Breast epithelium (tissue), 4 donors: ENCODE results near the gene LMO3. TPM values are rescaled to one million over a fixed set of nuclear protein-coding genes. Genes with fewer than 3 reads are reported as not detected.

Experiments used
- DNase-seq, 2 donors: peaks; one replicate each; pipeline ENCODE4 v3.0.0-alpha.2; 2019; ENCODE audit warnings: low spot score in 2 of 2
- H3K27ac ChIP-seq, 2 donors: fragments of 200-600 bp; sonication (generic) in 1 of 2; one replicate each; pipeline ENCODE4 v1.5.1; 2016 to 2019; ENCODE audit warnings: mild to moderate bottlenecking in 1 of 2
- H3K27me3 ChIP-seq, 2 donors: fragments of 200-600 bp; sonication (generic) in 1 of 2; one replicate each; pipeline versions ENCODE4 v1.5.1 to v1.6.0; 2017 to 2019; ENCODE audit warnings: control low read depth in 1 of 2, mild to moderate bottlenecking in 1 of 2
- H3K36me3 ChIP-seq: fragments of 200-600 bp; one replicate; pipeline ENCODE4 v1.5.1; 2019
- H3K4me1 ChIP-seq, 2 donors: fragments of 200-600 bp; sonication (generic); one replicate each; pipeline ENCODE4 v1.5.1; 2016 to 2019; ENCODE audit warnings: control low read depth in 1 of 2
- H3K4me3 ChIP-seq, 3 donors: fragments of 200-600 bp; sonication (generic); 1 replicate in 2 of 3; 2 replicates in 1 of 3; pipeline ENCODE4 v1.5.1; 2016 to 2019; ENCODE audit warnings: mild to moderate bottlenecking in 3 of 3, moderate library complexity in 2 of 3
- H3K9me3 ChIP-seq, 2 donors: fragments of 200-600 bp; sonication (generic) in 1 of 2; one replicate each; pipeline ENCODE4 v1.5.1; 2016 to 2019; ENCODE audit warnings: control low read depth in 1 of 2
- POLR2A ChIP-seq: fragments of 450-650 bp; IDR thresholded peaks from one replicate; pipeline ENCODE4 v1.6.1; 2016; ENCODE audit warnings: antibody characterized with exemption, mild to moderate bottlenecking, moderate library complexity
- POLR2AphosphoS5 ChIP-seq, 3 donors: sonication (generic); formaldehyde crosslinking; IDR thresholded peaks; one replicate each; pipeline ENCODE4 v1.6.1; 2017; ENCODE audit warnings: antibody characterized with exemption in 3 of 3
- intact Hi-C: fragments of 100-400 bp; cut with DNase I; formaldehyde crosslinking; loops from one replicate; pipeline ENCODE4 v1.15.1; 2023; ENCODE audit warnings: low total_unique reads
- total RNA-seq, 3 donors: library from RNA; depleted of rRNA; stranded (reverse); fragments of >200 nt; gene quantifications; one replicate each; pipeline ENCODE4 v1.1.0, GENCODE V29; 2016
- TF ChIP-seq, protein P1 (sequence below), 3 donors: fragments of 450-650 bp; IDR thresholded peaks; one replicate each; pipeline ENCODE4 v1.5.1; 2016 to 2017; ENCODE audit warnings: antibody characterized with exemption in 3 of 3, mild to moderate bottlenecking in 3 of 3, moderate library complexity in 3 of 3

The LMO3 gene
- total RNA-seq, 3 donors from 2014 or later: 6.9 to 56.3 (median 16.5) TPM

GRCh38 chr12:16587514-16587913 is 18.4 kb downstream of the LMO3 start:
- Histone ChIP-seq H3K27ac (no peak overlapping the region), H3K9me3 (no peaks in the 10 kb centered on the region), H3K4me1 (no peaks in the 10 kb centered on the region), H3K36me3 (no peaks in the 10 kb centered on the region), H3K27me3 (no peaks in the 10 kb centered on the region), H3K4me3 (no peak overlapping the region)
- no peak for DNase-seq
- intact Hi-C loops: no loop called here
- TF ChIP-seq POLR2A (no peak), POLR2AphosphoS5 (IDR thresholded peaks at IDR 0.05) (no peak)
- TF ChIP-seq, protein P1, sequence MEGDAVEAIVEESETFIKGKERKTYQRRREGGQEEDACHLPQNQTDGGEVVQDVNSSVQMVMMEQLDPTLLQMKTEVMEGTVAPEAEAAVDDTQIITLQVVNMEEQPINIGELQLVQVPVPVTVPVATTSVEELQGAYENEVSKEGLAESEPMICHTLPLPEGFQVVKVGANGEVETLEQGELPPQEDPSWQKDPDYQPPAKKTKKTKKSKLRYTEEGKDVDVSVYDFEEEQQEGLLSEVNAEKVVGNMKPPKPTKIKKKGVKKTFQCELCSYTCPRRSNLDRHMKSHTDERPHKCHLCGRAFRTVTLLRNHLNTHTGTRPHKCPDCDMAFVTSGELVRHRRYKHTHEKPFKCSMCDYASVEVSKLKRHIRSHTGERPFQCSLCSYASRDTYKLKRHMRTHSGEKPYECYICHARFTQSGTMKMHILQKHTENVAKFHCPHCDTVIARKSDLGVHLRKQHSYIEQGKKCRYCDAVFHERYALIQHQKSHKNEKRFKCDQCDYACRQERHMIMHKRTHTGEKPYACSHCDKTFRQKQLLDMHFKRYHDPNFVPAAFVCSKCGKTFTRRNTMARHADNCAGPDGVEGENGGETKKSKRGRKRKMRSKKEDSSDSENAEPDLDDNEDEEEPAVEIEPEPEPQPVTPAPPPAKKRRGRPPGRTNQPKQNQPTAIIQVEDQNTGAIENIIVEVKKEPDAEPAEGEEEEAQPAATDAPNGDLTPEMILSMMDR (IDR thresholded peaks at IDR 0.05): no peak

DNA sequence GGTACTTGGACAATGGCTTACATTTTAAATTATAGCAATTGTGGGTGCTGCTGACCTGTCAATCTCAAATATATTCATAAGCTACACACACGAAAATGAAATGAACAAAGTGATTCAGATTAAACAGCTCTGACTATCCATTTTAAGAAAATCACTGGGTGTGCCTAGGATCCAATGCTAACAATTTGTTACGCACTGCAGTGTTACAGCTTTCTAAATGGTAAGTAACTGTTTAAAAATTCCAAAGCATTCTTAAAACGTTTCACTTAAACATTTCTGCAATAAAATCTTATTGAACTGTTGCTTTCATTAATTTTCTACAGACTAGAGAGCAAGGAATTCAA is 18.9 kb downstream of the LMO3 start:
- intact Hi-C loops: no loop called here
- H3K4me3 ChIP-seq: no peak overlapping the region
- H3K4me1 ChIP-seq: no peaks in the 10 kb centered on the region
- H3K27me3 ChIP-seq: no peaks in the 10 kb centered on the region
- no peaks in the 10 kb centered on the region for H3K9me3 ChIP-seq
- no peak overlapping the region for H3K27ac ChIP-seq
- no peaks in the 10 kb centered on the region for H3K36me3 ChIP-seq
- TF ChIP-seq POLR2AphosphoS5 (IDR thresholded peaks at IDR 0.05) (no peak), POLR2A (no peak)
- TF ChIP-seq, protein P1 (IDR thresholded peaks at IDR 0.05): no peak
- no peak for DNase-seq

DNA sequence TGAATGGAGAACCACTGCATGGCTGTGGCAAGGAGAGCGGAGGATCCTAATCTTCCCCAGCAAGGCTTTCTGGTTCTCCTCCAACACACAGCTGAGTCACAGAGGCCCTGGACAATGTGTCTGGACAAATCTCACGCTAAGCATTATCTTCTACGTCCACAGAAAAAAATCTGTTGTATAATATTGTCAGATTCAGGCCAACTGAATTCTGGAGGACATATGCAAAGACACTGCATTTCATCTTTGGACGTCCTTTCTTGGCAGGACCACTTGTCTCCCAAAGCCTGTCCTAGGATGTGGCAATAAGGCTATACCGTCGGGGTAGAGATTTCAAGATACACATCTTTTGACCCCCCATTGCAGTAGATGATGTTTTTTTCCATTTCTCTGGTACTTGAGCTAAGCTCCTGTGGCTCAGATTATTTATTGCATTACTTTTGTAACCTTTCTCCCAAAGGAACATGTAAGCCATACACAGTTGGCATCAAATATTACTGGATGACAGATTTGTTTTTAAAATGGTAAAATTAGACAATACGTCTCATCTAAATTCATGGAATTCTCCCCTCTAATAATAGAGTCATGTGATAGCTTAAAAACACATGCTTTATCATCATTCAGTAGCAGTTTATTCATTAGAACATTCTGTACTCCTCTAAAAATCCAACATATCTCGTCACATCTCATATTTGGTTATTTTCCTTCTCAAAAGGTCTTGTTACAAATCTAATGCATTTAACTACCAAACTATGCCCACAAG is 19.4 kb downstream of the LMO3 start:
- no peaks in the 10 kb centered on the region for H3K4me1 ChIP-seq

DNA sequence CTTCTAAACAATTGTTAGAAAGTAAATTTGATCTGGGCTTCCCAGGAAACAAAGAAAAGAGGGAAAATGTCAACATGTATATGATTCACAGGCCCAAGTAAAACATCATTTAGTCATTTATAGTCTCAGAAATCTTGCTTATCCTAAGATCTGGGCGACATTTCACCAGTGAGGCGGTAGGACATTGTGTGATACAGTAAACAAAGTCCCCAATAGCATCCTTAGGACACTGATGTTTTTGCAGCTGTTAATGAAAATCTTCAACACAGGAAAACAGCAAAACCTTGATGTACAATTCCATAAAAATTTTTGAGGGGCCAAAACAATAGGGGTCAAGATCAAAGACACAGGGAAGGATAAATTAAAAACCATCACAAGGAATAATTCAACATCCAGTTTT is 20.2 kb downstream of the LMO3 start:
- intact Hi-C loops: no loop called here
- Histone ChIP-seq H3K36me3 (no peaks in the 10 kb centered on the region), H3K4me1 (no peaks in the 10 kb centered on the region), H3K4me3 (no peak overlapping the region), H3K27ac (no peak overlapping the region), H3K27me3 (no peaks in the 10 kb centered on the region), H3K9me3 (no peaks in the 10 kb centered on the region)
- TF ChIP-seq POLR2AphosphoS5 (IDR thresholded peaks at IDR 0.05) (no peak), POLR2A (no peak)
- TF ChIP-seq, protein P1 (IDR thresholded peaks at IDR 0.05): no peak
- DNase-seq: no peak

More for the DNA sequence above, 19.4 kb downstream of the LMO3 start:
- H3K36me3 ChIP-seq: no peaks in the 10 kb centered on the region
- intact Hi-C loops: no loop called here
- no peaks in the 10 kb centered on the region for H3K27me3 ChIP-seq
- TF ChIP-seq, protein P1 (IDR thresholded peaks at IDR 0.05): no peak
- TF ChIP-seq POLR2AphosphoS5 (IDR thresholded peaks at IDR 0.05) (no peak), POLR2A (no peak)
- H3K9me3 ChIP-seq: no peaks in the 10 kb centered on the region
- no peak overlapping the region for H3K4me3 ChIP-seq
- DNase-seq: no peak
- no peak overlapping the region for H3K27ac ChIP-seq

DNA sequence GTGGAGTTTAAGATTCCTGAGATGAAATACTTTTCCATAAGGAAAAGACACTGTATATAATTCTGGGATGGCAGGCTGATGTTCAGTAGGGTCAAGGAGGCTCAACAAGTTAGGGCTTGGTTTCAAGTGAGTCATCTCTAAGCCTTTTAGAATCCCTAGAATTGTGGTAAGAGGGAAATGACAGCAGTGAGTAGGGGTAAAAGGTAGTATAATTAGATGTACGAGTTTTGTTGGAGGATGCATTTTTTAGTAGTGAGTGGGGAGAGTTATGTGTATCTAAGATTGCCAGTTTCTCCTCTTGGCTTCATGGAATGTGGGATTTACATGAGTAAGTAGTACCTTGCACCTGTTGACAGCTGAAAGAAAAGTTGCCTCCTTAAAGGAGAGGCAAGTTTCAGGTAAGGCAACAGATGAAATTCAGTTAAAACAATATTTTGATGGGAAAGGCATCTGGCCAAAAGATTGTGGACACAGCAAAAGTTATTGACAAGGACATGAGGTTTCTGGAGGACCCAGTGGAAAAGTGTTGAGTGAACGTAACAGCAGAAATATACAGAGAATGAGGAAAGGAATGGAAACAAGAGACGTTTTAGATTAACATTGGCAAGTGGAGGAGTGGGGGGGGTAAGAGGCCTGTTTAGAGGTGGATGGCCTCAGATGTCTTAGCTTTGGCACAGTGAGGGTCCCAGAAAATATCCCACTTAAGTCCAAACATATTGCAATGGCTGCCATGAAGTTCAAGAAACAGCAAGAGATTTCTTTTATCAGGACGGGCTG is 21.8 kb downstream of the LMO3 start:
- no peaks in the 10 kb centered on the region for H3K4me1 ChIP-seq
- H3K27me3 ChIP-seq: no peaks in the 10 kb centered on the region
- intact Hi-C loops: loop anchor here (5.0 kb wide), 1 partner anchor 253 kb away; no protein-coding TSS in a partner anchor
- H3K36me3 ChIP-seq: no peaks in the 10 kb centered on the region
- no peak overlapping the region for H3K4me3 ChIP-seq
- H3K9me3 ChIP-seq: no peaks in the 10 kb centered on the region
- no peak for TF ChIP-seq POLR2A
- TF ChIP-seq, protein P1 (IDR thresholded peaks at IDR 0.05): no peak
- no peak for TF ChIP-seq POLR2AphosphoS5 (IDR thresholded peaks at IDR 0.05)
- H3K27ac ChIP-seq: no peak overlapping the region
- DNase-seq: no peak
